GM18520 (cell line): Measurements from ENCODE around the gene EPS8L2.

Source experiments
- ATAC-seq: cut with Tn5 transposase; IDR thresholded peaks from one replicate; pipeline ENCODE4 v1.9.1; 2021; ENCODE audit not compliant: unreplicated experiment

Gene EPS8L2

DNA sequence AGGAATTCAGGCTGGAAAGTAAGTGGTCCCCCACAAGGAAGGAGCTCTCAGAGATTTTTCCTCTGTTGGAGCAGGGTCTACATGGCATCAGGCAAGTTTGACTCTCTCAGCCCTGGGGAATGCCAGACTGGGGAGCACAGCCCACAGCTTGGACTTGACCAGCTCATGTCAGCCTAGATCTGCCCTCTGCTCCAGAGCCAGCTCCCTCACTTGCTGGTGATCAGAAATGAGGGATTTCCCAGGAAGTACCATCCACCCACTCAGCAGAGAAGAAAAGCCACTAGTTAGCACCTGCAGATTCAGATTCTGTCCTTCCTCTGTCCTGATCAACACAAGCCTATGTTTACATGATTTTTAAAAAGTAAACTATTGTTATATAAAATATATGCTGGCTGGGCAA is 54.2 kb downstream of the EPS8L2 start:
- no peak for ATAC-seq

DNA sequence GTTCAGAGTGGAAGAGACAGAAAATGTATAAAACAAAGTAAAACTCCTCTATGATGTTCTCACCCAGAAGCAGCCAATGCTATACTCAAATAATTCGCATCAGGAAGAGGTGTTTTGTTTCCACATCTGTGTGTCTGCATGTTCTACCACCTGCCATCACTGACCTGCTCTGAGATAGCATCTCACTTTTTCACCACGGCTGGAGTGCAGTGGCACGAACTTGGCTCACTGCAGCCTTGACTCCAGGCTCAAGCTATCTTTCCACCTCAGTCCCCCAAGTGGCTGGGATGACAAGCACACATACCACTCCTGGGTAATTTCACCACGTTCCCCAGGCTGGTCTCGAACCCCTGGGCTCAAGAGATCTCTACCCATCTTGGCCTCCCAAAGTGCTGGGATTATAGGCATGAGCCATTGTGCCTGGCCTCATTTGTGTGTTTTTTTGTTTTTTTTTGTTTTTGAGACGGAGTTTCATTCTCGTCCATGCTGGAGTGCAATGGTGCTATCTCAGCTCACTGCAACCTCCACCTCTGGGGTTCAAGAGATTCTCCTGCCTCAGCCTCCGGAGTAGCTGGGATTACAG is 55.6 kb downstream of the EPS8L2 start:
- no peak for ATAC-seq

DNA sequence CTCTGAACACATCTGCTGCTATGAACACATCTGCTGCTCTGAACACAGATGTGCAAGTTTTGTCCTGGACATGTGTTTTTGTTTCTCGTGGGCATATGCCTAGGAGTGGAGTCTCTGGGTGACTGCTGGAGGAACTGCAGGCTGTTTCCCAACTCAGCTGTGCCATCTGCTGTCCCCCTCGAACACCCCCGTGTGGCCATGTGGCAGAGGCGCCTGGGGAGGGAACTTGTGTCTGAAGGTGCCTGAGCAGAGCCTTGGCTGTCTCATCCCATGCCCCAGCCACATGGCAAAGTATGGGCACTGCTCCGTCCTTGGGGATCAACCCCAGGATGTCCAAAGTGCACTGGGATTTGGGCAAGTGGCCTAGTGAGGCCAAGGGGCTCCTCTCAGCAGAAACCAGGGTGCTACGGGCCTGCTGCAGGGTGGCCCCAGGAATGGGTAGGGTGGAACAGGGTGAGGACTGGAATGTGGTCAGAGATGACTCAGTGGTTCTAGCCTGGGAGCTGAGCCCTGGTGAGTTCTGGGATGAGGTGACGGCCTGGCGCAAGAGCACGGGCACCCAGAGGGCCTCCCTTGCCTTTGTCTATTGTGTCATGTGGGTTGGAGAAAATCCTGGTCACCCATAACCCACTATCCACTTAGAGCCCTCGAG is 56.5 kb downstream of the EPS8L2 start:
- ATAC-seq: no peak

DNA sequence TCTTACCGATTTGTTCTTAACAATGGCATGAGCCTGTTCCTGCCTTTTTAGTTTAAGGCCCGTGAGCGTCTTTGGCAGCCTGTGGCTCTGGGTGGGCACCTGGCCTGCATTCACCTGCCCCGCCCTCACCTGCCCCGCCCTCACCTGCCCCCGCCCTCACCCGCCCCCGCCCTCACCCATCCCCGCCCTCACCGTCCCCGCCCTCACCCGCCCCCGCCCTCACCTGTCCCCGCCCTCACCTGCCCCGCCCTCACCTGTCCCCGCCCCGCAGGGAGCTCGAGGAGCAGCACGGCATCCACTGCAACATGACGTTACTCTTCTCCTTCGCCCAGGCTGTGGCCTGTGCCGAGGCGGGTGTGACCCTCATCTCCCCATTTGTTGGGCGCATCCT is 57.0 kb downstream of the EPS8L2 start:
- ATAC-seq: no peak

DNA sequence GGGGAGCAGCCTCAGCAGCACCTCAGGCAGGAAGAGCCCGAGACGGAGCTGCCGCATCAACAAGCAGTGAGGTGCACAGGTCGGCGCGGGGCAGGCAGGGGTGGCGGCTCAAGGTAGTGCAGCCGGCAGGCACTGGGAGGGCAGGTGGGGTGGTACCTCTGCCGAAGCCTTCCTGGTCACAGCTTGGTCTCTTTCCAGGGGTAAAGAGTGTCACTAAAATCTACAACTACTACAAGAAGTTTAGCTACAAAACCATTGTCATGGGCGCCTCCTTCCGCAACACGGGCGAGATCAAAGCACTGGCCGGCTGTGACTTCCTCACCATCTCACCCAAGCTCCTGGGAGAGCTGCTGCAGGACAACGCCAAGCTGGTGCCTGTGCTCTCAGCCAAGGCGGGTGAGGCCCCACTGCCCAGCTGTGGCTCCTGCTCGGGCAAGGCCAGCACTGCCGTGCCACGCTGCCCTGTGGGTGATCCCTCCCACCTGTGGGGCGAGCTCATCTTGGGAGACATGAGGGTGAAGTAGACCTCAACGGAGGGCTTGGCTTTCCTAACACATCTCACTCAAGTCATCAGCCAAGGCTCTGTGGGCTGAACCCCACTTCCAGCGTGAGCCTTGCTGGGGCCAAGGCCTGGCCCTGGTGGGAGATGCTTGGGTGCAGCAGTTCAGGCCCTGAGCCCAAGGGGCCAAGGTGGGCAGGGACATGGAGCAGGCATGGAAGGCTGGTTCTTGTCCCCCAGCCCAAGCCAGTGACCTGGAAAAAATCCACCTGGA is 57.7 kb downstream of the EPS8L2 start:
- no peak for ATAC-seq

DNA sequence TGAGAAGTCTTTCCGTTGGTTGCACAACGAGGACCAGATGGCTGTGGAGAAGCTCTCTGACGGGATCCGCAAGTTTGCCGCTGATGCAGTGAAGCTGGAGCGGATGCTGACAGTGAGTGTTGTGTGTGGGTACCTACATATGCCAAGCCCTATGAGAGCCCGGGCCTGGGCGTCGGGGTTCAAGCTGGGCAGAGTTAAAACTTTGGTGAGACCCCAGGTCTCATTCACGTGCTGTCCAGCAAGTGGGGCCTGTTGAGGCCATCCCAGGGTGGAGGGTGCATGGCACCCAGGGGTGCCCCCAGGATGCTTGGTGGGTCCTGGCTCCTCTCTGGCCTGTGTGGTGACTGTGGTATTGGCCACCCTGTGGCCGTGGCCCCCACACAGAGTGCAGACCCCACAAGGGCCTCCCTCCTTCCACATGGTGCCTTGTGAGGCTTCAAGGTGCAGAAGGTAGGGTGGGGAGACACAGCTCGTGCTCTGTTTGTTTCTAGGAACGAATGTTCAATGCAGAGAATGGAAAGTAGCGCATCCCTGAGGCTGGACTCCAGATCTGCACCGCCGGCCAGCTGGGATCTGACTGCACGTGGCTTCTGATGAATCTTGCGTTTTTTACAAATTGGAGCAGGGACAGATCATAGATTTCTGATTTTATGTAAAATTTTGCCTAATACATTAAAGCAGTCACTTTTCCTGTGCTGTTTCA is 58.4 kb downstream of the EPS8L2 start:
- ATAC-seq: no peak

DNA sequence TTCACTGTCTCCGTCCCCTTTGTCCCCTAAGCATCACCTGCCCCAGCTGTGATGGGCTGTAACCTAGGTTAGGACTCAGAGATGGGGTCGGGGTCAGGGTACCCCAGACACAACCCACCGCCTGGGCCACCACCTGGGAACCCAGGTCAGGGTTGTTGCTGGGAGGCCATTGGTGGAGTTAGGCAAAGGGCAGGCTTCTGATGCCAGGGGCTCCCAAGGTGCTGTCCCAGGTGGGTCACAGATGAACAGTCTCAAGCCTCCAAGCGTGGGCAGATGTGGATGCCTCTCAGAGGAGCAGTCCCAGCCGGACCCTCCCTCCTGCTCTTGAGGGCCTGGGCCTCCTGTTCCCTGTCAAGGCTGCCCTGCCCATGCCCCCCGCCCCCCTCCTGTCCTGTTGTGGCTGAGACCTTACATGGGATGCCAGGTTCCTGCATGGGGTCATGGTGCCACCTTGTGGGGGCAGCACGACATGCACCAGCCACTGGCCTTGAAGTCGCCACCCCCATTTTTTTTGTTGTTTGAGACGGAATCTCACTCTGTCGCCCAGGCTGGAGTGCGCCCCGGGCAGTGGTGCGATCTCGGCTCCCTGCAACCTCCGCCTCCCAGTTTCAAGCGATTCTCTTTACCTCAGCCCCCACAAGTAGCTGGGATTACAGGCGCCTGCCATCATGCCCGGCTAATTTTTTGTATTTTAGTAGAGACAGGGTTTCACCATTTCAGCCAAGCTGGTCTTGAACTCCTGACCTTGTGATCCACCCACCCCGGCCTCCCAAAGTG is 59.2 kb downstream of the EPS8L2 start:
- ATAC-seq: no peak

DNA sequence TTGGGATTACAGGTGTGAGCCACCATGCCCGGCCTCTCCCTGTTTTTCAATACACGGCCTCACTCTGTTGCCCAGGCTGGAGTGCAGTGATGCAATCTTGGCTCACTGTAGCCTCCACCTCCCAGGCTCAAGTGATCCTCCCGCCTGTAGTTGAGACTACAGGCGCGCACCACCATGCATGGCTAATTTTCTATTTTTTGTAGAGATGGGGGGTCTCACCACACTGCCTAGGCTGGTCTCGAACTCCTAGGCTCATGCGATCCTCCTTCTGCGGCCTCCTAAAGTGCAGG is 59.7 kb downstream of the EPS8L2 start:
- no peak for ATAC-seq

DNA sequence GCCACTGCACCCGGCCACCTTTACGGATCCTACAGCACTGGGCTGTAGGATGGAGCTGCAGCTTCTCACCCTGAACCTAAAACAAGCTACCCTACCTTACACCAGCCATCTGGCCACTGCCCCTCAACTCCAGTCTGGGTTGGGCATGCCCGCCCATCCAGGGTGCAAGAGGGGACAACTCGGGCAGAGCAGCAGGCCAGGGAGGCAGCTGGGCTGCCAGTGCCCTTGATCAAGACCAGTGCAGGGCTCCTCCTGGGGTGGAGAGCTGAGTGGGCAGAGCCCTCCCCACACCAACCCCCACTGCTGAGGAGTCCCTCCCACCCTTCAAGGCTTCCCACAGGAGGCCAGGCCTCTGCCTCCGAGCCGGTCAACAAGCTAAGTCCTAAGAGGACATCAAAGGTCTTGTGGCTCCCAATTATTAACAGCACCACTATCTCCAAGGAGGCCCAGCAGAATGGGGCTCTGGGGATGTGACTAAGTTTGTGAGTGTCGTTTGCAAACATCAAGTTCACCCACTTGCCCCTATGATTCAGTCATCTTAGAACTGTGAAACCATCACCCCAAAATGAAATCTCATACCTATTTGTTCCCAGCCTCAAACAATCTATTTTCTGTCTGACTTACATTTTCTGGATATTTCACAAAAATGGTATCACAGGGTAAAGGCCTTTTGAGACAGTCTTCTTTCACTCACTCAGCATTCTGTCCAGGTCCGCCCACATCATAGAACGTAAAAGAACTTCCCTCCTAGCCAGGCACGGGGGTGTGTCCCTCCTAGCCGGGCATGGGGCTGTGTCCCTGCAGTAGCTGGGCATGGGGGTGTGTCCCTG is 60.3 kb downstream of the EPS8L2 start:
- no peak for ATAC-seq

DNA sequence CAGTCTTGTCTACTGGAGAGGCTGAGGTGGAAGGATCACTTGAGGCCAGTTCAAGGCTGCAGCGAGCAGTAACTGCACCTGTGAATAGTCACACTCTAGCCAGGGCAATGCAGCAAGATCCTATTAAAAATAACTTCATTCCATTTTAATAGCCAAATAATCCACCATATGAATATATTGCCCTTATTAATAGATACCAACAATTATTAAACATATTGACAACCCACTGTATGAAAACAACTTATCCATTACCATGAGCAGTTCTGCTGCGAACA is 60.8 kb downstream of the EPS8L2 start:
- ATAC-seq: no peak

DNA sequence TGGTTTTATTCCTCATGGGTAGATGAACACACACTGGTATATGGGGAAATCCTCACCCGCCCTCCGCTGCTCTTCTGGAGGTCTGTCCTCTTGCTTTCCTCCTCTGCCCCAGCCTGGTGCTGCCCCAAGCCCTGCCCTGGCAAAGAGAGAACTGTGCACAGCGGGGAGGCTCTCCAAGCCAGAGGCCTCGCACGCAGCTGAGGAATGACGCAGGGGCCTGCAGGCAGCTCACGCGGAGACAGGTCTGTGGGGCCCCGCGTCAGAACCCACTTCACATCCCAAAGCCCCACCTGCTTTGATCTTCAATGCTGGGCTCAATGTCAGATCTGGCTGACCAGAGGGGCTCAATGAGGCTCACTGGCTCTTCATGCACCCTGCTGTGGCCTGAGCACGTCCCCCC is 61.2 kb downstream of the EPS8L2 start:
- ATAC-seq: no peak

DNA sequence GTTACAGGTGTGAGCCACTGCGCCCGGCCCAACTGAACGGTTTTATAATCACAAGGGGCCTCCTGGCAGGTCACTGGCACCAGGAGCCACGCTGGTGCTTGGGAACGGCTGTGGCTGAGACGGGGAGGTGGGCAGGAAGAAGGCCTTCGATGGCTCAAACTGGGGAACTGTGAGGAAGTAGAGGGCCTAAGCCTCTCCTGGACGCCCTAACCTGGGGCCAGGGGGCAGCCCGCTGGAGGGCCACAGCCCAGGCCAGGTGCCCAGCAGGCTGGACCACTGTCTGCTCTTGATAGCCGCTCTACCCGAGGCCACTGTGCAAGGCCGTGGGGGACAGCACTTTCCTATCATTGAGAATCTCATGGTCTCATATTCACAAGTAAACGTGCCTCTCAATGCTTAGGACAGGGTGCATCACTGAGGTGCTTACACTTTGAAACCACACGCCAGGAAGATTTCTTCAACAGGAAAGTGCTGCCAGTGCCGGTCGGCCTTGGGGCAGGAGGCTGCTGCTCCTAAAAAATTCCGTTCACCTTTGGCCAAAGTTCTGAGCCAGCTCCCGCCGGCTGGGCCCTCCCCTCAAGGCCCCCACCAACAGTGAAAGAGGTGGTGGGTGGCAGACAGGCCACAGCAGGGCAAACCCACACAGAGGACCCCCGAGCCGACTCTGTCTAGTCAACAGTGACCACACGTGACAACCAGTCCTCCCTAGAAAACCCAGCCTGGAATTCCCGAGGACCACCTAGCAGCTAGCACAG is 64.0 kb downstream of the EPS8L2 start:
- no peak for ATAC-seq

DNA sequence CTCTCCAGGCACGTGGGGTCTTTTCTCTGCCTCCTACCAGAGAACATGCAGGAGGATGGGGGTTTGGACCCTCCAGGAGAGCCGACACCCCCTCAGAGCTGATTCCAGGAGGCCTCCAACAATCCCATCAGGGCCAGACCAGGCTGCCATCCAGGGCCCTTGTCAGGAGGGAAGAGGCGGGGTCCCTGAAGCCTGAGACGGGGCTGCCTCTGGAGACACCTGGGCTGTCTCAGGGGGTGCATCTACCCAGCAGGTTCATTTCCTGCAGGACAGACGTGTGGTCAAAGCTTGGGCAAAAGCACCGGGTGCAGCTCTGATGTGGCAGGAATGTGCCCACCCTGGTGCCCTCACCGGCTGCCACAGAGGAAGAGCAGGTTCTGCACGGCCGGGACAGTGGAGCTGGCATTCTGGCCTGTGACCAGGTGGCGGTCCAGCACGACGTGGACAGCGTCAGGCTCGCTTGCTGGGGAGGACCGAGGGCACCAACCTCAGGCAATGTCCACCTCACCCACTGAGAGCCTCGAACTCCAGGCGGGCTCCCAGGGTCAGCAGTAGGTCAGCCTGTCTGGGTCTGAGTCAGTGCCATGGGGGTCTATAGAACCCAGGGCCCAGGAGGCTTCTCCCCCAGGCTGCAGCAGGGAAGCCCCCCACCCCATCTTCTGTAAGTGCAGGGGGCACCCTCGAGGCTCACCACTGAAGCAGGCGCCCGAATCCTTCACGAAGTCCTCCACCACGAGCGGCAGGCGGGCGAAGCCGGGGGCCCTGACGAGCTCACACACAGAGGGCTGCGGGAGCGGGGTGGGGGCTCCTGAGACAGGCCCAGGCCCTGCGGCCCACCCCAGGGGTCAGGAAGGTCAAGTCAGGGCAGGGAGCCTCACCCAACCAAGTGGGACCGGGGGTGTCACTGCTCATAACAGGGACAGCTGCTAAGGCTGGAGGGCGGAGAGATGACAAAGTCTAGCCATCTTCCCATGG is 64.9 kb downstream of the EPS8L2 start:
- ATAC-seq: no peak

DNA sequence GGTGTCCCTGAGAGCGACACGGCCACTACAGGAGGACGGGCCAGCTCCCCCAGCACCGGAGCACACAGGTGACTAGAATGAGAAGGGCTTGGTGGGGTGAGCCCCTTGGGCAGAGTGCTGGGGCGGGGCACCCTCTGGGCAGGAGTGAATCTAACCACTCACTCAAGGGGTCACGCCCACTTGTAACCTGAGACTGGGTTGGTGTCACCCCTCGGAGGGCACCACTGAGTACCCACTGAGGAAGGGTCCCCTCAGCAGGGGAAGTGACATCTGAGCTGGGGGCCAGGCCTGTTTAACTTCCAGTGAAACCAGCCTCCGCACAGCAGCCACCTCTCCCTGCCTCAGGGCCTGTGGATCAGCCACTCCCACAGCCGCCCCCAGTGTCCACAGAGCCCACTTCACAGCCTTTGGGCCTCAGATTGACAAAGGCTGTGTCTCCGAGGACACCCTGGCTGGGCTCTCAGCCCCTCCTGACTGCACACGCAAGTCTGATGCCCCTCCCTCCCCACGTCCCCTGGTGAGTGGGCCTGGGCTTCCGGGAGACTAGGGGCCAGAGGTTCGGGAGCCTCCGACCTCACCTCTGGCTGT is 65.7 kb downstream of the EPS8L2 start:
- no peak for ATAC-seq

DNA sequence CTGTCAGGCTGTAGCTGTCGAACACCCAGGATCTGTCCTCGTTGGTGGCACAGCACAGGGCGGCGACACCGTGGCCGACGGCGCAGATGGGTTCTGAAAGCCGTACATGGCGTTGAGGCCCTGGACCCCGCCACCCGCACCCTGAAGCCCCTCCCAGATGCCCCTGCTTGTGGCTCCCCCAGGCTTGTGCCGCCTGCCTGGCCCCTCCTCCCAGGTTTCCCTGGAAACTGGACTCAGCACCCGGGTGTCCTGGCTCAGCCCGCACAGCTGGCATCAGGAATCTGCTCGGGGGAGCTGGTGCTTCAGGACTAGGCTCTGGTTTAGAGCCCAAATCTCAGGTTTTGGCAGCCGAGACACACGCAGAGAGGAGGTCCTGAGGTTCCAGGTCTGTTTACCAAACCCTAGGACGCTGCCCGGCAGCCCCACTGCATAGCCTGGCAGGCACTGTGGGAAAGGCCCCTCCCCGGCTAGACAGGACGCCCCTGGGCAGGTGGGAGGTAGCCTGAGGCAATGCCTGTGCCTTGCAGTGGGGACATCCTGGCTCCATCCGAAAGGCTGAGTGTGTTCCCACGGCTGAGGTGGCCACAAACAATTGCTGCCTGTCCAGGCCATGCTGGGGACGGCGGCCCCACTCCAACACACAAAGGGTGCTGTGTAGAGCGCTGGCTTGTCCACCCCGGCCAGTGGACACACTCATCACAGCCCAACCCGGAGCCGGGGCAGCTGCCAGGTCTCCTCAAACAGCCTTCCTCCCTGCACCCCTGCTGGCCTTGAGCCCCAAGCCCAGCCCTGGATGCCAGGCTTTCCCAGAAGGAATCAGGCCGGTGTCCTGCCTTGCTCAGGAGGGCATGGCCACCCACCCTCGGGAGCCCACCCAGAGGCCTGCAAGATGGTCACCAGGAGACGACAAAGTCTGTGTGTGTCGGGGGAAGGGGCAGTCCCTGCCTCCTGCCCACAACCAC is 66.7 kb downstream of the EPS8L2 start:
- no peak for ATAC-seq

DNA sequence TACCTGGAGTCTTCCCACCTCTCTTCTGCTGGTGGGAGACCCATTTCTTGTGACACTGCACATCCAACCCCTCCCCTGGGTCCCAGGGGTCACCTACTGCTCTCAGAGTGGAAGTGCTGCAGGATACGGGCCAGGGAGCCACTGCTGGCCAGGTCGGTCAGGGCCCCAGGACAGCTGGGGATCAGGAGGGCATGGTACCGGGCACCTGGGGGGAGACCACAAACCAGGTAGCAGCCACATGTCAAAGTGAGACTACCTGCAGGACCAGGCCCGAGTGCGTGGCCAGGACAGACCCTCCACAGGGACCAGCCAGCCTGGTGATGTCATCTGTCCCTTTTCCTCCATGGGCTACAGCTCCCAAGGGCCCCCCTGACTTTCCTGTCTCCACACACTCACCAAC is 67.4 kb downstream of the EPS8L2 start:
- no peak for ATAC-seq

DNA sequence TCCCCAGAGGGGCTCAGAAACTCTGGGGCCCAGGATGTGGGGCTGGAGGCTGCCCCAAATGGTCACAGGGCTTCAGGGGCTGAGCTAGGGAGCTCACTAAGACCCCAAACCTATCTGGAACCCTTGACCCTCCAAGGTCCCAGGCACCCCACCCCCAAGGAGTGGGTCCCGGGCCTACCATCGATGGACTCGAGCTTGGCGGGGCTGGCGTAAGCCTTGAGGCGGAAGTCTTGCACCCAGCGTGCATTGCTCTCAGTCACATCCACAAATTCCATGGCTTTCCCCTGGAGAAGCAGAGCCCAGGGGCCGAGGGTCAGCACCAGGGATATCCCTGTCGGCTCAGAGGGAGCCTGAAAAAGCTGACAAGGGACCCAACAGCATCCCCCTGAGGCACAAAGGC is 67.8 kb downstream of the EPS8L2 start:
- ATAC-seq: no peak
